ENCODE results near the gene INPP5F.

Gene INPP5F, protein sequence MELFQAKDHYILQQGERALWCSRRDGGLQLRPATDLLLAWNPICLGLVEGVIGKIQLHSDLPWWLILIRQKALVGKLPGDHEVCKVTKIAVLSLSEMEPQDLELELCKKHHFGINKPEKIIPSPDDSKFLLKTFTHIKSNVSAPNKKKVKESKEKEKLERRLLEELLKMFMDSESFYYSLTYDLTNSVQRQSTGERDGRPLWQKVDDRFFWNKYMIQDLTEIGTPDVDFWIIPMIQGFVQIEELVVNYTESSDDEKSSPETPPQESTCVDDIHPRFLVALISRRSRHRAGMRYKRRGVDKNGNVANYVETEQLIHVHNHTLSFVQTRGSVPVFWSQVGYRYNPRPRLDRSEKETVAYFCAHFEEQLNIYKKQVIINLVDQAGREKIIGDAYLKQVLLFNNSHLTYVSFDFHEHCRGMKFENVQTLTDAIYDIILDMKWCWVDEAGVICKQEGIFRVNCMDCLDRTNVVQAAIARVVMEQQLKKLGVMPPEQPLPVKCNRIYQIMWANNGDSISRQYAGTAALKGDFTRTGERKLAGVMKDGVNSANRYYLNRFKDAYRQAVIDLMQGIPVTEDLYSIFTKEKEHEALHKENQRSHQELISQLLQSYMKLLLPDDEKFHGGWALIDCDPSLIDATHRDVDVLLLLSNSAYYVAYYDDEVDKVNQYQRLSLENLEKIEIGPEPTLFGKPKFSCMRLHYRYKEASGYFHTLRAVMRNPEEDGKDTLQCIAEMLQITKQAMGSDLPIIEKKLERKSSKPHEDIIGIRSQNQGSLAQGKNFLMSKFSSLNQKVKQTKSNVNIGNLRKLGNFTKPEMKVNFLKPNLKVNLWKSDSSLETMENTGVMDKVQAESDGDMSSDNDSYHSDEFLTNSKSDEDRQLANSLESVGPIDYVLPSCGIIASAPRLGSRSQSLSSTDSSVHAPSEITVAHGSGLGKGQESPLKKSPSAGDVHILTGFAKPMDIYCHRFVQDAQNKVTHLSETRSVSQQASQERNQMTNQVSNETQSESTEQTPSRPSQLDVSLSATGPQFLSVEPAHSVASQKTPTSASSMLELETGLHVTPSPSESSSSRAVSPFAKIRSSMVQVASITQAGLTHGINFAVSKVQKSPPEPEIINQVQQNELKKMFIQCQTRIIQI

DNA sequence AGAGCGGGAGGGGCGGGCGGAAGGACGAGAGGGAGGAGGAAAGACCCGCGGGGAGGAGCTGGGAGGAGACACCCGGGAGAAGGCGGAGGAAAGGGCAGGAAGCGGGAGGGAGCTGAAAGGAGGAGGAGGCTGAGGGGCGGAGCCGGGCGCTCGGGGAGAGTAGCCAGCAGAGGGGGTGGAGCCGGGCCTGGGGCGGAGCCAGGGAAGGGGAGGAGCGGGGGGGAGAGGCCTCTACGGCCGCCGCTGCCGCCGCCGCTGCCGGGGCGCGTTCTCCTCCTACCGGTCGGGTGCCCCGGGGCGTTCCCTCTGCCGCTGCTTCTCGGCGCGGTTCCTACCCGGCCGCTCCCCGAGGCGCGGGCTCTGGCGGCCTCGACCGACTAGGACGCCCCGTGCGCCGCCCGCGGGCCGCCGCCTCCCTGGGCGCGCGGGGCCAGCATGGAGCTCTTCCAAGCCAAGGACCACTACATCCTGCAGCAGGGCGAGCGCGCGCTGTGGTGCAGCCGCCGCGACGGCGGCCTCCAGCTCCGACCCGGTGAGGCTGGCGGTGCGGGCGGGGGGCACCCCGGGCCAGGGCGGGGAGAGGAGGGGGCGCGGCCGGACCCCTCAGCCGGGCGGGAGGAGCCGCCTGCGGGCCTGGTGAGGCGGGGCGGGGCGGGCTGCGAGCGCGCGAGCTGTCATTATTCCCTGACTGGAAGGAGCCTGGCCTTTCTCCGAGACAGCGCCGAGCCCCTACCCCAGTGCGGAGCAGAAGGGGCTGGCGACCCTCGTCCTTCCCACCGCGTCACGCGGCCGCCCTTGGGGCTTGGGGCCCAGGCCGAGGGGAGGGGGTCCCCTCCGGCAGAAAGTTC lies at the start of gene INPP5F:
INPP5F (plus strand) TSS at position 223 of the 848 bp plus-strand sequence; CDS start at position 436, 213 bp downstream.
- TF ChIP-seq, protein P1, sequence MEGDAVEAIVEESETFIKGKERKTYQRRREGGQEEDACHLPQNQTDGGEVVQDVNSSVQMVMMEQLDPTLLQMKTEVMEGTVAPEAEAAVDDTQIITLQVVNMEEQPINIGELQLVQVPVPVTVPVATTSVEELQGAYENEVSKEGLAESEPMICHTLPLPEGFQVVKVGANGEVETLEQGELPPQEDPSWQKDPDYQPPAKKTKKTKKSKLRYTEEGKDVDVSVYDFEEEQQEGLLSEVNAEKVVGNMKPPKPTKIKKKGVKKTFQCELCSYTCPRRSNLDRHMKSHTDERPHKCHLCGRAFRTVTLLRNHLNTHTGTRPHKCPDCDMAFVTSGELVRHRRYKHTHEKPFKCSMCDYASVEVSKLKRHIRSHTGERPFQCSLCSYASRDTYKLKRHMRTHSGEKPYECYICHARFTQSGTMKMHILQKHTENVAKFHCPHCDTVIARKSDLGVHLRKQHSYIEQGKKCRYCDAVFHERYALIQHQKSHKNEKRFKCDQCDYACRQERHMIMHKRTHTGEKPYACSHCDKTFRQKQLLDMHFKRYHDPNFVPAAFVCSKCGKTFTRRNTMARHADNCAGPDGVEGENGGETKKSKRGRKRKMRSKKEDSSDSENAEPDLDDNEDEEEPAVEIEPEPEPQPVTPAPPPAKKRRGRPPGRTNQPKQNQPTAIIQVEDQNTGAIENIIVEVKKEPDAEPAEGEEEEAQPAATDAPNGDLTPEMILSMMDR (IDR thresholded peaks at IDR 0.05; ENCODE audit: low read depth, low read length, missing control alignments), result no peak
- DNase-seq (ENCODE audit: low read depth), result peak; percentile 85
- H3K4me3 ChIP-seq (ENCODE audit: low read depth, low read length), result peak within 1 kb of the TSS; percentile 61

DNA sequence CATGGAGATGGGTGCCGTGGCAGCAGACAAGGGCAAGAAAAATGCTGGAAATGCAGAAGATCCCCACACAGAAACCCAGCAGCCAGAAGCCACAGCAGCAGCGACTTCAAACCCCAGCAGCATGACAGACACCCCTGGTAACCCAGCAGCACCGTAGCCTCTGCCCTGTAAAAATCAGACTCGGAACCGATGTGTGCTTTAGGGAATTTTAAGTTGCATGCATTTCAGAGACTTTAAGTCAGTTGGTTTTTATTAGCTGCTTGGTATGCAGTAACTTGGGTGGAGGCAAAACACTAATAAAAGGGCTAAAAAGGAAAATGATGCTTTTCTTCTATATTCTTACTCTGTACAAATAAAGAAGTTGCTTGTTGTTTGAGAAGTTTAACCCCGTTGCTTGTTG lies 48.7 kb upstream of the INPP5F start:
- TF ChIP-seq, protein P1 (IDR thresholded peaks at IDR 0.05; ENCODE audit: low read depth, low read length, missing control alignments), result no peak
- H3K4me3 ChIP-seq (ENCODE audit: low read depth, low read length), result no peak overlapping the region
- no peak for DNase-seq (ENCODE audit: low read depth)

DNA sequence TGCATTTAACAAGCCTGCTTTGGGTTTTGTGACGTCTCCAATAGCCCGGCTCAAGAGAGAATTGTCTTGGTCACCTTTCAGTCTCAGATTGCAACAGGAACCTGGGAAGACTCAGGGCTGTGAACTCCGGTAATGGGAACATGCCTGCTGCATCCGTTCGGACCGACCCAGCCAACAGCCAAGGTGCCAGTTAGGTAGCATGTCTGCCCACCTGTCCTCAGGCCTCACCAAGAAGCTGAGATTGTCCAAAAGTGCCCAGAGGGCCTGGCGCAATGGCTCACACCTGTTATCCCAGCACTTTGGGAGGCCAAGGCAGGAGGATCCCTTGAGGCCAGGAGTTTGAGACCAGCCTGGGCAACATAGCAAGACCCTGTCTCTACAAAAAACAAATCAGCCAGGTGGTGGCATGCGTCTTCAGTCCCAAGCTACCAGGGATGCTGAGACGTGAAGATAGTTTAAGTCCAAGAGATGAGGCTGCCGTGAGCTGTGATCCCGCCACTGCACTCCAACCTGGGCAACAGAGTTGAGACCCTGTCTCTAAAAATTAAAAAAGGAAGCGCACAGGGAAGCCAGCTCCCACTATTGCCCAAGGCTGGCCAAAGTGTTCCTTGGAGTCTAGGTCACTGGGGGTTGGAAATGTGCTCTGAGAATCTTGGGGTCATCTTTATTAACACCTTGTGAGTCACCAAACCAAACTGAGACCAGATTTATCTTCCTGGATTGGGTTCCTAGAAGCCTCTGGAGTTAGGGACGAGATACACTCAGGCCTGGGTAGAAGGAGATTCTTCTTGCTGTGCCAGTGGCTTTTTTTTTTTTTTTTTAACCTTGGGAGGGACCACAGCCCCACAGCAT lies 47.7 kb upstream of the INPP5F start:
- DNase-seq (ENCODE audit: low read depth), result no peak
- TF ChIP-seq, protein P1 (IDR thresholded peaks at IDR 0.05; ENCODE audit: low read depth, low read length, missing control alignments), result no peak

DNA sequence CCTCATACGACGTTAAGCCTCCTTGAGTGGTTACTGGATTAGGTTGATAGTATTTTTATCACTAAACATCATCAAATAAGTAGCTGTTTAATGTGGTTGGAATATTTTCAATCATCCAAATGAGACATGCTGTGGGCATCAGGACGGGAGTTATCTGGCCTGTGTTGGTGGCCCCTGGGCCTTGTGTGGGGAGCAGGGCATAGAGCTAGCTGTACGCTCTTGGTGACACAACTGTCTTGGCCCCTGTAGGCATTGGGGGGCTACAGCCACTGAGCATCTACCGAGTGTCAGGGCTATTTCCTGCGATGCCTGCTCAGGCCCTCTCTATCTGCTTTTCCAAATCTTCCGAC lies 46.4 kb upstream of the INPP5F start:
- TF ChIP-seq, protein P1 (IDR thresholded peaks at IDR 0.05; ENCODE audit: low read depth, low read length, missing control alignments), result no peak
- H3K4me3 ChIP-seq (ENCODE audit: low read depth, low read length), result no peak overlapping the region
- no peak for DNase-seq (ENCODE audit: low read depth)

More for the DNA sequence above, 47.7 kb upstream of the INPP5F start:
- H3K4me3 ChIP-seq (ENCODE audit: low read depth, low read length), result no peak overlapping the region

GRCh38 chr10:119680050-119680449 lies 45.8 kb upstream of the INPP5F start:
- DNase-seq (ENCODE audit: low read depth), result no peak
- TF ChIP-seq, protein P1 (IDR thresholded peaks at IDR 0.05; ENCODE audit: low read depth, low read length, missing control alignments), result no peak
- no peak overlapping the region for H3K4me3 ChIP-seq (ENCODE audit: low read depth, low read length)
